H1 (cell line): ENCODE results near the gene TRAT1. TPM values are rescaled to one million over a fixed set of nuclear protein-coding genes. Genes with fewer than 3 reads are reported as not detected.

ENCODE experiments used
- BACH1 ChIP-seq: IDR thresholded peaks from 2 replicates; pipeline ENCODE4 v1.6.1; 2012; ENCODE audit warnings: low read length, improper control_type of control experiment
- EP300 ChIP-seq, 2 experiments: IDR thresholded peaks; 1 replicate in 1 of 2; 2 replicates in 1 of 2; pipeline ENCODE4 v1.6.1; 2011 to 2012; ENCODE audit warnings: low read depth in 2 of 2, low read length in 2 of 2, mild to moderate bottlenecking in 2 of 2, borderline replicate concordance in 1 of 2, inconsistent platforms in 1 of 2, moderate library complexity in 1 of 2
- polyA plus RNA-seq, 7 experiments: library from polyadenylated mRNA; depleted of rRNA in 3 of 7; stranded (reverse) in 5 of 7; unstranded in 2 of 7; fragments of >200 nt in 5 of 7; fragments of 200-250 nt in 2 of 7; gene quantifications; 1 replicate in 5 of 7; 2 replicates in 1 of 7; 4 replicates in 1 of 7; pipeline versions ENCODE4 v1.2.1 to v1.2.3, GENCODE V29; 2011 to 2013; ENCODE audit warnings: missing spikeins in 2 of 7, mixed read lengths in 2 of 7
- total RNA-seq: library from RNA; stranded (reverse); fragmentation: NEBNext Ultra II Directional; extraction: Animal tissue kit (Norgen Biotek cat#: 25700); gene quantifications from 2 replicates; pipeline ENCODE4 v1.2.1, GENCODE V29; 2021

TRAT1 gene
- total and polyA plus RNA-seq, 2 of the 8 experiments (the other 6 are each of a cell fraction or from before 2014, with no cell fraction given), result not detected

DNA sequence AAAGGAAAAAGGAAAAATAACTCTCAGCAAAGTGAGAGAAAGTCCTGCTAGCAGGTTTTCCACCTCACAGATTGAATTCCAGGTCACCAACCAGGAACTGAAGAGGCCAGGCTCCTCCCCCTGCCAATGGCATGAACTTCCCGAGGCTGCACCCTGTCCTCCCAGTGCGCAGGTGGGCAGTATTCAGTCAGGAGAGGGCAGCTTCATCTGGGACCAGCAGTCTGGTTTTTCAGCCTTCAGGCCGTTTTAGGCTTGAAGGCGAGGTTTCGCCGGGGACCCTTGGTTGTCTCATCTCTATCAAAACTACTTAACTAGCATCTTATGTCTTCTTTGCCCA lies 41.2 kb downstream of the TRAT1 start (continued):
- TF ChIP-seq BACH1 (no peak), EP300 (IDR thresholded peaks at IDR 0.05; ENCODE audit: borderline replicate concordance in 1 of 2, low read depth in 2 of 2, low read length in 2 of 2) (no peak)
